HG03060 (cell line): ENCODE results near the gene CST1.
"Not testable (repeated sequence)": the region's sequence is repeated elsewhere in the genome, so short reads cannot be mapped to it uniquely, and the experiment has no call there.

Experiments
- ATAC-seq: cut with Tn5 transposase; IDR thresholded peaks from one replicate; pipeline ENCODE4 v1.9.1; 2021; ENCODE audit warnings: low read depth, moderate number of reproducible peaks; ENCODE audit not compliant: unreplicated experiment

CST1 gene

GRCh38 chr20:23750786-23751185 lies at the start of gene CST1:
Gene CST1 (minus strand): TSS chr20:23750935. CDS start chr20:23750866, 69 bp downstream.
- ATAC-seq: not testable (repeated sequence)

GRCh38 chr20:23799216-23799847 lies 48.6 kb upstream of the CST1 start:
- ATAC-seq: not testable (repeated sequence)

DNA sequence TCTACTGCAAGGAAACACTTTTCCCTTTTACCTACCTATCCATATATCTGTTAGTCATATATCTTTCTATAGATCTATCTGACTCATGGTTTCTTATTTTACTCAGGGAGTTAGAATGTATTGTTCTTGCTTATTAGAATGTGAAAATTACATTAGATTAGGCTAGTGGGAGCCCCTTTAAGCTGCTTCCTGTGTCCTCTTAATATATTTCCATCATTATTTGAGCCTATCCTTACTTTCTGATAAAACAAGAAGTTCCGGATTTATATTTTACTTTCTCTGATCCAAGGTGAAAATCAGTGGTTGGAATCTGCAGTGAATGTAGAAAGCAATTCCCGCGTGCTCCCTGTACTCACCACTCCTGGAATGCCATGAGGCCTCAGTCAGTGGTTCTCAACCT lies 44.8 kb upstream of the CST1 start:
- ATAC-seq: no peak

DNA sequence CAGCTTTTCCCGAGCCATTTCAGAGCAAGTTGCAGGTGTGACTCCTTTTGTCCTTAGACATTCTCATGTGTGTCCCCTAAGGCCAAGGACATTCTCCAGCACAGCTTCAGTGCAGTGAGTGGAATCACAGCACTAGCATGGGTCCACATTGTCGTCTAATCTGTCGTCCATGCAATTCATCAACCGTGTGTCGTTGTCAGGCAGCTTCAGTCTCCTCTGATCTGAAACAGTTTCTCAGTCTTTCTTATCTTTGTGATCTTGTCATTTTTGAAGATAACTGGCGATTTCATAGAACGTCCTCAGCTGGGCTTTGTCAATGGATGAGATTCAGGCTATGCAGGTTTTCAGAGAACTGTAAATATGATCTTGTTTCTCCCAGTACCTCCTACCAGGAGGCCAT lies 44.1 kb upstream of the CST1 start:
- no peak for ATAC-seq

- ATAC-seq: no peak
Measured at GRCh38 chr20:23794065-23794464, 43.3 kb upstream of the CST1 start.

DNA sequence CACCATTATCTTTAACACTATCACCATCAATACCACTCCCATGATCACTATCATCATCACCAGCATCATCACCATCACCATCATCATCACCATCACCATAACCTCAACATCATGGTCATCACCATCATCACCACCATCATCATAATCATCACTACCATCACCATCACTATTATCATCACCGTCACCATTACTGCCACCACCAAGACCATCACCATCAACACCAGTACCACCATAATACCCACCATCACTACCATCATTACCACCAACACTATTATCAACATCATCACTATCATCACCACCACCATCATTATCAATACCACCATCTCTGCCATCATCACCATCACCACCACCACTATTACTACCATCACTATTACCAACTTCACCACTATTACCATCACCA lies 32.7 kb upstream of the CST1 start:
- ATAC-seq: no peak

DNA sequence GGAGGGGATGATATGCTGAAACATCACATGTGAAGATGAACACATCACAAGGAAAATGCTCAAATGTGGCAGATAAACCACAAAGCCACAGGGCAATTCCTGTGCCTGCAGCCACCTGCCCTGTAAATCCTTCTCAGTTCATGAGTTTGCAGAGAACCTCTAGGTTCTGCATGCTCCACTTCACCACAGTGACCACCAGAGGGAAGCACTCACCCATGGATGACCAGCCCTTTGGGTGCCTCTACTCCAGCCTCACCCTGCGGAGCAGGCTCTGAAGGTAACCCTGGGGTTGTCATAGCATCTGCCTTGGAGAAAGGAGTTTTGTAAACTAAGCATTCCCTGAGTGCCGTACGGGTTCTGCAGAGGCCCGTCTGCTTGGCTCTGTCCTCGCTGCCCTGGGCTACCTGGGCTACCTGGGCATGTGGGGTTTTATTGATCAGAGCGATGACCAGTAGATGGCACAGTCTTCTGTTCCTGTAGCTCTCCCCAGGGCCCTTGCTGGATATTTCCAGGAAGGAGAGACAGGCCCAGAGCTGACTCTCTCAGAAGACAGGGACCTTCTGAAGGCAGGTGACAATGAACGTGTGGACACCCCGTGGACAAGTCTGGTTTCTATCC lies 31.7 kb upstream of the CST1 start:
- ATAC-seq: no peak

- ATAC-seq: not testable (repeated sequence)
Measured at GRCh38 chr20:23778676-23779075, 27.9 kb upstream of the CST1 start.

GRCh38 chr20:23777380-23777779 lies 26.6 kb upstream of the CST1 start:
- ATAC-seq: not testable (repeated sequence)

DNA sequence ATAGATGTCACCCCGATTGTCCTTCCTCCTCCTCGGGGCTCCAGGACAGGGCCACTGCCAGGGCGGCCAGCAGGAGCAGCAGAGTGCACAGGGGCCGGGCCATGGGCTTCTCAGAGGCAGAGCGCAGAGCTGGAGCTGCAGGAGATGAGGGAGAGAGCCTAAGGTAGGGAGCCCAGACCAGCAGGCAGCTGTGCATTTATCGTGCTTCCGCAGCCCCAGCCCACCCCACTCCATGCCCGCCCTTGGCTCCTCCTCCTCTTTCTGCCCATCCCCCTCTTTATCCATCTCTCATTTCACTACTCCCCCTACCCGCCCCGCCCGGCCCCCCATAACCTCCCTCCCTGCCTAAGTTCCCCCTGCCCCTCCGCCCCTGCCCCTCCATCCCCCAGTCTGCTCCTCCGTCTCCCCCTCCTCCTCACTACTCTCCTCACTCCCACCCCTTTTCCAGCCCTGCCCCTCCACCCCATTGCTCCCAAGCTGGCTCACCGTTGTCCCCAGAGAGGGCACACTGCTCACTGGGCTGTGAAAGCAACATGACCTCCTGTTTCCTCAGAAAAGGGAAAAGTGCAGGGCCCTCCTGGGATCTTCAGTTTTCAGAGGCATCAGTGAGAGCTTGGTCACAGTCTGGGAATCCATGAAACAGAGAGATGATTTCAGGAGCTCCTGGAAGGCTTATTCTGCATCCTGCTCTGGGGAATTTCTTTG lies 25.5 kb upstream of the CST1 start:
- ATAC-seq: no peak

DNA sequence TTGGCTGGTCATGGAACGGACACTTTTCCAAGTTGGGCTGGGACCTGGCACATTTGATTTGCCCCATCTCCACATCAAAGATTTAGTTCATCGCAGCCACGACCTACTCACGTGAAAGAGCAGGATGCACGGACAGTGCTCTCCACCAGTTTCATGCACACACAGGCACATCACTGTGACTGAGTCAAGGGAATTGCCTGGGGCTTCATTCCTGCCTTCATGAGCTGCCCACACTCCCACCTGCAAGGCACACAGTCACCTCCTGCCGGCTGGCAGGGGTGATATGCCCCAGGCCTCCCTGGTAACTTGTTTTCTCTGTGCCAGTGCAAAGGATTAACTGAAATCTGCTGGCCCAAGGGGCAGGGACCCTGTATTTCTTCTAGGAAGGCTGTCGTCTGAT lies 23.3 kb upstream of the CST1 start:
- ATAC-seq: no peak

DNA sequence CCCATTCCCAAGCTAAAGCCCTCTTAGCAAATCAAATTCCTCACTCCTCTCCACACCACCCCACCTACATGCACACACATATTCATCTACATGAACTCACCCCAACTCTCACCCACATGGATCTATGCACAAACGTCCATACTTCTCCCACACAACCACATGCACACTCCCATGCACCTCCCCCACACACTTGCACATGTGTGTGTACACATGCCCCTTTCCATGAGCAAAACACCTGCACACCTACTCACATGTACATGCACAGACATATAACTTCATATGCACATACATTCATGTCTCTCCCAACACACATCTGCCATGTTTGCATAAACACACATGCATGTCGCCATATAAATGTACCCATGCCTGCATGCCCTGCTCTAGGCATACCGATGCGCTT lies 22.8 kb upstream of the CST1 start:
- no peak for ATAC-seq

DNA sequence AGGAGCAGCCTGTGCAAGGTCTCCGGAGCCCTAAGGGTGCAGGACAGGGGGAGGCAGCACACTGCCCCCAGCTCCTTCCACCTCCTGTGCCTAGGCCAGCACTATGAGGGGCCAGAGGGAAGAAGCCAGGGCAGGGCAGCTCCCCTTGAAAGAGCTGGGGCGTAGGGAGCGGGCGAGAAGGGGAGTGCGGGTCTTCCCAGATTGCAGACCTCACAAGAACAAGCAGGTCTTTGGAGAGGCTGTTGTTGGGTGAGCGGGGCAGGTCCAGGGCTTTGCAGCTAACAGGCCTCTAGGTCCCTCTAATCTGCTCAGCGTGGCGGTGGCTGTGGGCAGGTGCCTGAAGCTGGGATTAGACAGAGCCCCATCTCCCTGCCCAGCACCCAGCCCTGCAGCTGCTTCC lies 22.4 kb upstream of the CST1 start:
- no peak for ATAC-seq

- no peak for ATAC-seq
Measured at GRCh38 chr20:23772074-23772473, 21.3 kb upstream of the CST1 start.

DNA sequence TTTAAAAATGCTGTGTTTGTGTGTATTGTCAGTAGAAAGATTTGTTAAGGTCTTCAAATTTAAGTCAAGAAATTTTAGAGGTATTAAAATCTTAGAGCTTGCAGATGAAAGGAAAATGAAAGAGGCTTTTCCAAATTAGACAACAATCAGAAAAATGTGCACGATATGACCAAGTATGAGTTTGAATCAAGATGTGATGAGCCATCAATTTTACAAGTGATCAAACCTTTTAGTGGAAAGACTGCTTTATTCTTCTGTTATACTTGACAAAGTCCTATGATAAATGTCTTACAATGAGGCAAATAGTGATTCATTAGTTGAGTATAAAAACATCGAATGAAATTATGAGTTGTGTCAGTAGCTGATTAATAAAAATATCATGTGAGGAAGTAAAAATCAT lies 19.6 kb upstream of the CST1 start:
- ATAC-seq: no peak

DNA sequence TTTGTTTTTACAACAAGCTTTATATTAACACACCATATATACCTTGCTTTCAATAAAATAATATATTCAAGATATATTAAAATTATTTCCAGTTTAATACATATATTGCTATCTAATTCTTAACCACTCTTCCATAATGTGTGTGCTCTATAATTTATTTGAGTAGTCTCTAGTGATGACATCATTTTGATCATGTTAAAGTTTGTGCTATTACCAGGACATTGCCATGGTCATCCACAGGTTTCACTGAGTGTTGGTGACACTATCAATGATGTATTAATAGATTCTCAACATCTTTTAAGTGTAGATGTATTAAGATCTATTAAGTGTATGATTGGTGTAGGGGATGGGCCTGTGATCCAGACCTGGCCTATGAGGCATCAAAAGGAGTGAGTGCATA lies 17.8 kb upstream of the CST1 start:
- ATAC-seq: not testable (repeated sequence)

- no peak for ATAC-seq
Measured at GRCh38 chr20:23766531-23766930, 15.8 kb upstream of the CST1 start.

DNA sequence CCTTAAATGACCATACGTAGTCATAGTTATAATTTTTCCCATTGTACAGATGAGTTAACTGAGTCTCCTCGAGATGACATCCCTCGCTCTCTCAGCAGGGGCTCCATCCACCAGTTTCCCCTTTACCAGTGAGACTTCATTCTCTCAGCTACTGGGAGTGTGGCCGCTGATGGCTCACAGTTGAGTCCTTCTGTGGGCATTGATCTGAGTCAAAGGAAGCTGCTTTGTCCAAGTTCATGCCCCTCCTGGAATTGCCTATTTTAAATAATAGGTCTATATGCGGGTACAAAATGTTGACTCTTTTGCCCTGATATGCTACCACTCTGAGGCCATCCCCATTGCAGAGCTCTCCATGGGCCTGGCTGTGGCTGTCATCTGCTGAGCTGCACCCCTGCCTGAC lies 14.8 kb upstream of the CST1 start:
- ATAC-seq: no peak

GRCh38 chr20:23764630-23765029 lies 13.9 kb upstream of the CST1 start:
- ATAC-seq: not testable (repeated sequence)

GRCh38 chr20:23763345-23763744 lies 12.6 kb upstream of the CST1 start:
- ATAC-seq: no peak

- ATAC-seq: no peak
Measured at GRCh38 chr20:23759306-23759940, 8.7 kb upstream of the CST1 start.
